B cell (primary cell): Measurements from ENCODE around the gene DCLK1. TPM values are rescaled to one million over a fixed set of nuclear protein-coding genes. Genes with fewer than 3 reads are reported as not detected.

Experiments used
- ATAC-seq: fragments of 200-7000 bp; cut with Tn5 transposase; one replicate; pipeline ENCODE4 v1.10.0; 2021; ENCODE audit warnings: low read depth, mild to moderate bottlenecking, moderate number of reproducible peaks, moderate library complexity
- CTCF ChIA-PET: fragments of 350-600 bp; sonication (Branson Sonifier 250); formaldehyde crosslinking; loops from one replicate; lab custom pipeline; 2021; ENCODE audit warnings: antibody characterized with exemption, inconsistent platforms; lab: Charles Lee
- POLR2A ChIA-PET: fragments of 350-600 bp; sonication (Branson Sonifier 250); formaldehyde crosslinking; loops from one replicate; lab custom pipeline; 2021; ENCODE audit warnings: antibody characterized with exemption; lab: Charles Lee
- DNase-seq: peaks from one replicate; pipeline ENCODE4 v3.0.0; 2013
- H2AFZ ChIP-seq: 2 replicates; pipeline ENCODE4 v1.6.1; 2012; ENCODE audit warnings: mild to moderate bottlenecking, low read depth, low read length; ENCODE audit not compliant: insufficient read depth, poor library complexity, severe bottlenecking
- H3K27ac ChIP-seq, 2 donors: 1 replicate in 1 of 2; 2 replicates in 1 of 2; pipeline ENCODE4 v1.5.1; 2012 to 2013; ENCODE audit warnings: low read length in 2 of 2, mild to moderate bottlenecking in 2 of 2, moderate library complexity in 1 of 2
- H3K27me3 ChIP-seq, 4 experiments: fragments of 200-600 bp in 1 of 4; sonication (generic) in 1 of 4; replicated peaks in 1 of 4; 1 replicate in 2 of 4; 2 replicates in 2 of 4; pipeline versions ENCODE4 v1.6.1 to v1.7.0; 2013 to 2016; ENCODE audit warnings: low read length in 3 of 4, mild to moderate bottlenecking in 2 of 4, mixed read lengths in 1 of 4, moderate library complexity in 1 of 4; ENCODE audit not compliant: insufficient read depth in 4 of 4, control insufficient read depth in 3 of 4; ENCODE audit errors: control extremely low read depth in 1 of 4
- H3K36me3 ChIP-seq, 2 experiments: replicated peaks in 1 of 2; 1 replicate in 1 of 2; 2 replicates in 1 of 2; pipeline versions ENCODE4 v1.6.1 to v1.7.1; 2013; ENCODE audit warnings: low read length in 1 of 2; ENCODE audit not compliant: insufficient read depth in 2 of 2, control insufficient read depth in 1 of 2; ENCODE audit errors: control extremely low read depth in 1 of 2, extremely low read depth in 1 of 2
- H3K4me1 ChIP-seq, 2 donors: fragments of 200-600 bp in 1 of 2; sonication (generic) in 1 of 2; 1 replicate in 1 of 2; 2 replicates in 1 of 2; pipeline versions ENCODE4 v1.5.1 to v1.6.1; 2013 to 2017; ENCODE audit warnings: low read length in 2 of 2; ENCODE audit not compliant: control insufficient read depth in 2 of 2, insufficient read depth in 2 of 2
- H3K4me2 ChIP-seq: replicated peaks from 2 replicates; pipeline ENCODE3; 2012; ENCODE audit warnings: mild to moderate bottlenecking, low read depth, low read length; ENCODE audit not compliant: poor library complexity, severe bottlenecking
- H3K4me3 ChIP-seq, 5 experiments: fragments of 200-600 bp in 1 of 5; sonication (generic) in 1 of 5; 1 replicate in 3 of 5; 2 replicates in 2 of 5; pipeline versions ENCODE4 v1.5.1 to v1.7.0; 2011 to 2016; ENCODE audit warnings: low read length in 4 of 5, mild to moderate bottlenecking in 4 of 5, low read depth in 2 of 5, control low read depth in 1 of 5, moderate library complexity in 1 of 5; ENCODE audit not compliant: insufficient read depth in 1 of 5; ENCODE audit errors: control extremely low read depth in 1 of 5, extremely low read depth in 1 of 5
- H3K79me2 ChIP-seq: fragments of 200-600 bp; sonication (generic); one replicate; pipeline ENCODE4 v1.6.0; 2016; ENCODE audit warnings: low read length; ENCODE audit not compliant: control insufficient read depth, insufficient read depth
- H3K9ac ChIP-seq: fragments of 200-600 bp; sonication (generic); 2 replicates; pipeline ENCODE4 v1.6.1; 2017; ENCODE audit warnings: mild to moderate bottlenecking, low read length, moderate library complexity
- H3K9me3 ChIP-seq, 3 donors: one replicate each; pipeline versions ENCODE4 v1.6.1 to v1.7.1; 2013; ENCODE audit warnings: low read length in 2 of 3; ENCODE audit not compliant: control insufficient read depth in 2 of 3, insufficient read depth in 1 of 3; ENCODE audit errors: control extremely low read depth in 1 of 3
- H4K20me1 ChIP-seq: 2 replicates; pipeline ENCODE4 v1.6.0; 2012; ENCODE audit warnings: mild to moderate bottlenecking, low read length; ENCODE audit not compliant: insufficient read depth, control insufficient read depth, poor library complexity, severe bottlenecking
- H3K27ac Mint-ChIP-seq: one replicate; pipeline ENCODE4 v1.8.0; 2021; ENCODE audit warnings: mixed read lengths
- H3K27me3 Mint-ChIP-seq: one replicate; pipeline ENCODE4 v1.8.0; 2021; ENCODE audit warnings: mixed read lengths
- H3K4me1 Mint-ChIP-seq: one replicate; pipeline ENCODE4 v1.8.0; 2021; ENCODE audit warnings: mixed read lengths
- H3K4me3 Mint-ChIP-seq: one replicate; pipeline ENCODE4 v1.8.0; 2021; ENCODE audit warnings: mixed read lengths
- H3K9me3 Mint-ChIP-seq: one replicate; pipeline ENCODE4 v1.8.0; 2022; ENCODE audit warnings: mixed read lengths; ENCODE audit not compliant: insufficient read depth
- EZH2 ChIP-seq: IDR thresholded peaks from 2 replicates; pipeline ENCODE4 v1.6.1; 2012; ENCODE audit warnings: borderline replicate concordance, low read depth, mild to moderate bottlenecking, moderate library complexity, low read length; ENCODE audit not compliant: insufficient read depth, poor library complexity, severe bottlenecking
- WGBS: methylation state at CpG from one replicate; pipeline ENCODE4 v1.1.5; 2013; ENCODE audit warnings: missing lambda C conversion rate; ENCODE audit not compliant: insufficient coverage; 5-methylcytosine and 5-hydroxymethylcytosine counted together
- intact Hi-C: fragments of 100-400 bp; cut with micrococcal nuclease; formaldehyde crosslinking; loops from one replicate; pipeline ENCODE4 v1.10.0; 2022
- polyA plus RNA-seq: library from polyadenylated mRNA; depleted of rRNA; stranded (reverse); fragments of >200 nt; gene quantifications from 2 replicates; pipeline ENCODE4 v1.2.3, GENCODE V29; 2012
- total RNA-seq, 2 donors: library from RNA; stranded (reverse); fragments of 120-200 nt in 1 of 2; gene quantifications; 1 replicate in 1 of 2; 2 replicates in 1 of 2; pipeline versions ENCODE4 v1.2.3 to v1.2.4, GENCODE V29; 2013 to 2022
- TF ChIP-seq, protein P1 (sequence below): fragments of 200-600 bp; IDR thresholded peaks from one replicate; pipeline ENCODE4 v1.8.0; 2022; ENCODE audit warnings: antibody characterized with exemption, mild to moderate bottlenecking

DCLK1 gene
- total and polyA plus RNA-seq, 2 donors (not counting 1 experiment from before 2014, with no cell fraction given) = not detected

DNA sequence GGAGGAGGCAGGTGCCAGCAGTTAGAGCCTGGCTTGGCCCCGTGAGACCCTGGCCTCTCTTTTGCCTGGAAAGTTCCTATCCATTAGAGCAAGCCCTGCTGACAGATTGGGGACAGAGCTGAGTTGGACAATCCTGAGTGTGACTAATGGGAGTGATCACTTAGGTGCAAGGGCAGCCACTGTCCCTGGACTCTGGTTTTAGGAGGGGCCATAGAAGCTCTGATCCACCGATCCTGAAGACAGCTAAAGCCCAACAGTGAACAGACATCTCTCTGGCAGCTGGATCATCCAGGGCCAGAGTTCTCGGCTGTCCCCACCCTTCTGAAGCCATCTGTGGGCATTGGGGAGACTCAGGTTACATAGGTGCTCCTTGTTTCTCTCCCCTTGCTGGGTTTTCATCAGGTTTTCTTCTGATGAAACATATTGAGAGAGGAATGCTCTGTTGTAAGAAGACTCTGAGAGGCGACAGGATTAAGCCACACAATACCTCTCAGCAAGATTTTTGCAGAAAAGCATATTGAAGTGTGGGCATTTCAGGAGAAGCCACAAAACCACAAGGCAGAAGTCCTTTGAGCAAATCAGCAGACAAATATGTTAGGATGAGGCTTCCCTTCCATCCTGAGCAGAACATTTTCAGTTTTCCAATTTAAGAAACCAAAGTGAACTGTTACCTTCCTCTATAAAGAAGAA lies 366.7 kb downstream of the DCLK1 start:
- Histone ChIP-seq H3K9ac (no peak overlapping the region), H3K4me3 (no peak overlapping the region), H4K20me1 (no peaks in the 10 kb centered on the region), H3K4me2 (no peak overlapping the region), H3K79me2 (no peaks in the 10 kb centered on the region), H2AFZ (no peak overlapping the region), H3K27me3 (no peaks in the 10 kb centered on the region), H3K4me1 (no peaks in the 10 kb centered on the region), H3K36me3 (no peaks in the 10 kb centered on the region), H3K9me3 (peaks cover 0 to 5% (median 1%) of the 10 kb centered on the region in 3 donors), H3K27ac (no peak overlapping the region)
- POLR2A ChIA-PET = no interaction called here
- intact Hi-C loops = no loop called here
- H3K27me3 Mint-ChIP-seq = no peaks in the 10 kb centered on the region
- H3K4me1 Mint-ChIP-seq = no peaks in the 10 kb centered on the region
- H3K27ac Mint-ChIP-seq = no peak overlapping the region
- H3K4me3 Mint-ChIP-seq = no peak overlapping the region
- TF ChIP-seq, protein P1, sequence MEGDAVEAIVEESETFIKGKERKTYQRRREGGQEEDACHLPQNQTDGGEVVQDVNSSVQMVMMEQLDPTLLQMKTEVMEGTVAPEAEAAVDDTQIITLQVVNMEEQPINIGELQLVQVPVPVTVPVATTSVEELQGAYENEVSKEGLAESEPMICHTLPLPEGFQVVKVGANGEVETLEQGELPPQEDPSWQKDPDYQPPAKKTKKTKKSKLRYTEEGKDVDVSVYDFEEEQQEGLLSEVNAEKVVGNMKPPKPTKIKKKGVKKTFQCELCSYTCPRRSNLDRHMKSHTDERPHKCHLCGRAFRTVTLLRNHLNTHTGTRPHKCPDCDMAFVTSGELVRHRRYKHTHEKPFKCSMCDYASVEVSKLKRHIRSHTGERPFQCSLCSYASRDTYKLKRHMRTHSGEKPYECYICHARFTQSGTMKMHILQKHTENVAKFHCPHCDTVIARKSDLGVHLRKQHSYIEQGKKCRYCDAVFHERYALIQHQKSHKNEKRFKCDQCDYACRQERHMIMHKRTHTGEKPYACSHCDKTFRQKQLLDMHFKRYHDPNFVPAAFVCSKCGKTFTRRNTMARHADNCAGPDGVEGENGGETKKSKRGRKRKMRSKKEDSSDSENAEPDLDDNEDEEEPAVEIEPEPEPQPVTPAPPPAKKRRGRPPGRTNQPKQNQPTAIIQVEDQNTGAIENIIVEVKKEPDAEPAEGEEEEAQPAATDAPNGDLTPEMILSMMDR = no peak
- no peak for TF ChIP-seq EZH2
- CTCF ChIA-PET = no interaction called here
- peaks cover 5% of the 10 kb centered on the region for H3K9me3 Mint-ChIP-seq
- no peak for DNase-seq
- no peak for ATAC-seq
- WGBS = 95% methylated on average over 3 of the region's 4 CpGs

DNA sequence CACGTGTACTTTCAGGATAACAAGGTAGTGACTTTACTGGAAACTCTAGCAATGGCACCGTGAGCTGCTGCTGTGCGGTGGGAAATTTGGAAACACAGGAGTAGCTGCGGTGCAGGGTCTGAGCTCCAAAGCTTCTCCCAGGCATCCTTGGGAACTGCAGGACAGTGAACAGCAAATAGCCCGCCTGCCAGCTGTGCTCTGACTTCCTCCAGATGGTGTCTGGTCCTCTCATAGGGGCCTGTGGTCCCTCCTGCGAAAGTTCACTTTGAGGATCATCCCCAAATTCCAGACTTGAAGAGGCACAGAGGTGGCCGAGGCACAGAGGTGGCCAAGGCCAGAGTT lies 367.4 kb downstream of the DCLK1 start:
- peaks cover 8% of the 10 kb centered on the region for H3K9me3 Mint-ChIP-seq
- H3K4me2 ChIP-seq = no peak overlapping the region
- H3K4me1 Mint-ChIP-seq = no peaks in the 10 kb centered on the region
- H2AFZ ChIP-seq = no peak overlapping the region
- POLR2A ChIA-PET = no interaction called here
- H3K9ac ChIP-seq = no peak overlapping the region
- no peaks in the 10 kb centered on the region for H3K27me3 Mint-ChIP-seq
- H3K9me3 ChIP-seq = peaks cover 0 to 5% (median 0%) of the 10 kb centered on the region in 3 donors
- no peak overlapping the region for H3K27ac ChIP-seq
- DNase-seq = no peak
- no peak overlapping the region for H3K4me3 ChIP-seq
- CTCF ChIA-PET = no interaction called here
- H4K20me1 ChIP-seq = no peaks in the 10 kb centered on the region
- H3K36me3 ChIP-seq = no peaks in the 10 kb centered on the region
- H3K79me2 ChIP-seq = no peaks in the 10 kb centered on the region
- no peaks in the 10 kb centered on the region for H3K4me1 ChIP-seq
- no peak overlapping the region for H3K4me3 Mint-ChIP-seq
- WGBS = 95% methylated on average over 7 of the region's 7 CpGs
- ATAC-seq = no peak
- intact Hi-C loops = no loop called here
- no peaks in the 10 kb centered on the region for H3K27me3 ChIP-seq
- TF ChIP-seq EZH2 = no peak
- TF ChIP-seq, protein P1 = no peak
- no peak overlapping the region for H3K27ac Mint-ChIP-seq
